Keratinocyte (primary cell): ENCODE measurements around the gene CXXC5.

ENCODE experiments used
- CTCF ChIP-seq, 3 experiments: IDR thresholded peaks in 1 of 3; conservative IDR thresholded peaks in 1 of 3; optimal IDR thresholded peaks in 1 of 3; 2 replicates in 2 of 3; 3 replicates in 1 of 3; pipeline versions ENCODE3 to v1.5.1; 2011; ENCODE audit warnings: low read length in 3 of 3, mild to moderate bottlenecking in 3 of 3, moderate library complexity in 2 of 3, control low read depth in 1 of 3, inconsistent platforms in 1 of 3; ENCODE audit not compliant: insufficient read depth in 2 of 3; ENCODE audit errors: extremely low read depth in 1 of 3
- EZH2 ChIP-seq: IDR thresholded peaks from one replicate; pipeline ENCODE4 v1.6.1; 2012; ENCODE audit warnings: inconsistent platforms, mild to moderate bottlenecking, low read length, moderate library complexity

DNA sequence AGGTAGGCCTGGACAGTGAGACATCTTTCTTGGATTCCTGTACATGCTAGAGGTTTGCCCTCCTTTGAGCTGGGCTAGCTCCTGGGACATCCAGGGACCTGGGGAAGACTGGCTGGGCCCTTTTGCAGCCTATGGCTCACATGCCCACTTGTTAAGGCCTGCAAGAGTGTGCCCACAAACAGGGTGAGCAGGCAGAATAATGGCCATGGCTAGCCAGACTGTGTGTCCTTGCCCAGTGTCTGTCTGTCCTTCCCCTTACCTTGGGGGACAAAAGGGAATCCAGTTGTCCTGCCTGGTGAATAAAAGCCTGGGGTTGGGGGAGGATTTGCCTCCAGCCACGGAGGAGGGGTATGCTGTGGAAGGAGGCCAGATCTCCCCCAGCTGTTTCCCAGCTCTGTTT lies 13.0 kb upstream of the CXXC5 start:
- TF ChIP-seq CTCF (optimal IDR thresholded peaks at IDR 0.05 in 1 of 3, IDR thresholded peaks at IDR 0.05 in 1 of 3, conservative IDR thresholded peaks at IDR 0.05 in 1 of 3; ENCODE audit: extremely low read depth in 1 of 3, insufficient read depth in 2 of 3, low read length in 3 of 3) (no peak), EZH2 (no peak)
